ENCODE data around the gene CHMP6.

DNA sequence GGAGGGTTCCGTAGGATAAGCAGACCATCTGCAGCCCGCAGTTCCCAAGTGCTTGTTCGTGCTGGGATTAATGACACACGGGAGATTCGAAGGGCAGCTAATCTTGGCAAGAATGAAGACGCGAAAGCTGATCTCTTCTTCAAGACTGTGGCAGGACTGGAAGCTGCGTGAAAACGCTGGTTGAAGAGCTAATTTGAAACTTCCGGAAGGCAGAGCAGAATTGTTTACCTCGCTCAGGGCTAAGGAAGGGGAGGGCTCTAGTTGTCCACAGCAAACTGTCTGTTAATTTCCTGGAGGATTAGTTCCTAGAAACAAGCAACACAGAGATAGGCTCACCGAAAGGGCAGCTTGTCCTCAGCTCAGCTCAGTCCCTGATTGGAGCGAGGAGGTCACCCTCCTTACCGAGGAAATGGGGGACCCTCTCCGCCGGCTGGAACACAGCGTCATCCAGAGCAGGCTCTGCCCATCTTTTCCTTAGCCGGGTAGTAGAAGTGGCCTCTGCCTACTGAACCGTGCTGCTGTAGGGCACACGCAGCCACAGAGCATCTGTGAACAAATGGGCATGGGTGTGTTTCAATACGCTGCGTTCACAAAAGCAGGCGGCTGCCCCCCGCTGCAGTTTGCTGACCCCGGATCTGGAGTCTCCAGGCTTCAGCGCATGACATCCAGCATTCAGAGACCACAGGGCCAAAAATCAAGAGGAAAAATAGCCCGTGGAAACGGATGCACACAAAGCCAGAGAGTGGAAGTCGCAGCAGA, 26.6 kb downstream of the CHMP6 start:
- TF ChIP-seq EGR1 (IDR thresholded peaks at IDR 0.05; ENCODE audit: low read depth in 2 of 2) = no peak
- TF ChIP-seq, protein P1, sequence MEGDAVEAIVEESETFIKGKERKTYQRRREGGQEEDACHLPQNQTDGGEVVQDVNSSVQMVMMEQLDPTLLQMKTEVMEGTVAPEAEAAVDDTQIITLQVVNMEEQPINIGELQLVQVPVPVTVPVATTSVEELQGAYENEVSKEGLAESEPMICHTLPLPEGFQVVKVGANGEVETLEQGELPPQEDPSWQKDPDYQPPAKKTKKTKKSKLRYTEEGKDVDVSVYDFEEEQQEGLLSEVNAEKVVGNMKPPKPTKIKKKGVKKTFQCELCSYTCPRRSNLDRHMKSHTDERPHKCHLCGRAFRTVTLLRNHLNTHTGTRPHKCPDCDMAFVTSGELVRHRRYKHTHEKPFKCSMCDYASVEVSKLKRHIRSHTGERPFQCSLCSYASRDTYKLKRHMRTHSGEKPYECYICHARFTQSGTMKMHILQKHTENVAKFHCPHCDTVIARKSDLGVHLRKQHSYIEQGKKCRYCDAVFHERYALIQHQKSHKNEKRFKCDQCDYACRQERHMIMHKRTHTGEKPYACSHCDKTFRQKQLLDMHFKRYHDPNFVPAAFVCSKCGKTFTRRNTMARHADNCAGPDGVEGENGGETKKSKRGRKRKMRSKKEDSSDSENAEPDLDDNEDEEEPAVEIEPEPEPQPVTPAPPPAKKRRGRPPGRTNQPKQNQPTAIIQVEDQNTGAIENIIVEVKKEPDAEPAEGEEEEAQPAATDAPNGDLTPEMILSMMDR (IDR thresholded peaks at IDR 0.05; ENCODE audit: low read depth, low read length, missing input control) = no peak
- TF ChIP-seq, protein P2, sequence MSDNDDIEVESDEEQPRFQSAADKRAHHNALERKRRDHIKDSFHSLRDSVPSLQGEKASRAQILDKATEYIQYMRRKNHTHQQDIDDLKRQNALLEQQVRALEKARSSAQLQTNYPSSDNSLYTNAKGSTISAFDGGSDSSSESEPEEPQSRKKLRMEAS (IDR thresholded peaks at IDR 0.05) = no peak

Data from liver (tissue), 3 donors.